ENCODE measurements around the gene NTRK3. TPM values are rescaled to one million over a fixed set of nuclear protein-coding genes. Genes with fewer than 3 reads are reported as not detected.

NTRK3 gene
- total RNA-seq, 3 donors from 2014 or later (not counting 1 experiment from before 2014, with no cell fraction given) = not detected

- Histone ChIP-seq H3K9me3 (ENCODE audit: control insufficient read depth, insufficient read depth, low read length) (no peaks in the 10 kb centered on the region), H3K4me3 (ENCODE audit: low read length) (no peak overlapping the region), H3K27ac (ENCODE audit: low read length) (no peak overlapping the region), H3K4me1 (ENCODE audit: control insufficient read depth, insufficient read depth, low read length) (no peaks in the 10 kb centered on the region), H3K36me3 (ENCODE audit: control insufficient read depth, insufficient read depth, low read length) (no peaks in the 10 kb centered on the region), H3K27me3 (ENCODE audit: control insufficient read depth, insufficient read depth, low read length) (no peaks in the 10 kb centered on the region)
- no peaks in the 10 kb centered on the region for H3K4me1 Mint-ChIP-seq
- H3K4me3 Mint-ChIP-seq = no peak overlapping the region
- no peaks in the 10 kb centered on the region for H3K36me3 Mint-ChIP-seq
- ATAC-seq (no peak), DNase-seq (no peak)
- WGBS (ENCODE audit: insufficient coverage) = 86% methylated on average over 5 of the region's 6 CpGs
- H3K27me3 Mint-ChIP-seq (ENCODE audit: low read depth in 2 of 2) = peaks cover 0 to 3% of the 10 kb centered on the region in 2 donors
- H3K9me3 Mint-ChIP-seq = peaks cover 0 to 2% of the 10 kb centered on the region in 2 donors
- TF ChIP-seq CTCF (IDR thresholded peaks at IDR 0.05) = no peak
- intact Hi-C loops (cut with micrococcal nuclease) = no loop called here
- no peak overlapping the region for H3K27ac Mint-ChIP-seq
Measured at GRCh38 chr15:88133795-88134194, 122.7 kb downstream of the NTRK3 start.

GRCh38 chr15:88132499-88132898 lies 124.0 kb downstream of the NTRK3 start:
- Histone ChIP-seq H3K27ac (ENCODE audit: low read length) (no peak overlapping the region), H3K4me1 (ENCODE audit: control insufficient read depth, insufficient read depth, low read length) (no peaks in the 10 kb centered on the region), H3K27me3 (ENCODE audit: control insufficient read depth, insufficient read depth, low read length) (no peaks in the 10 kb centered on the region), H3K36me3 (ENCODE audit: control insufficient read depth, insufficient read depth, low read length) (no peaks in the 10 kb centered on the region), H3K9me3 (ENCODE audit: control insufficient read depth, insufficient read depth, low read length) (no peaks in the 10 kb centered on the region), H3K4me3 (ENCODE audit: low read length) (no peak overlapping the region)
- TF ChIP-seq CTCF (IDR thresholded peaks at IDR 0.05) = no peak
- Mint-ChIP-seq H3K4me1 (no peaks in the 10 kb centered on the region), H3K36me3 (no peaks in the 10 kb centered on the region), H3K27ac (no peak overlapping the region), H3K27me3 (ENCODE audit: low read depth in 2 of 2) (peaks cover 0 to 2% of the 10 kb centered on the region in 2 donors), H3K9me3 (peaks cover 0 to 2% of the 10 kb centered on the region in 2 donors), H3K4me3 (no peak overlapping the region)
- DNase-seq (no peak), ATAC-seq (no peak)
- WGBS (ENCODE audit: insufficient coverage) = 72% methylated on average over 3 of the region's 4 CpGs
- intact Hi-C loops (cut with micrococcal nuclease) = no loop called here

GRCh38 chr15:88131937-88132336 lies 124.6 kb downstream of the NTRK3 start:
- Mint-ChIP-seq H3K27me3 (ENCODE audit: low read depth in 2 of 2) (peaks cover 0 to 2% of the 10 kb centered on the region in 2 donors), H3K4me3 (no peak overlapping the region), H3K9me3 (peaks cover 0 to 2% of the 10 kb centered on the region in 2 donors), H3K27ac (no peak overlapping the region), H3K4me1 (no peaks in the 10 kb centered on the region), H3K36me3 (no peaks in the 10 kb centered on the region)
- no peaks in the 10 kb centered on the region for H3K4me1 ChIP-seq (ENCODE audit: control insufficient read depth, insufficient read depth, low read length)
- H3K36me3 ChIP-seq (ENCODE audit: control insufficient read depth, insufficient read depth, low read length) = no peaks in the 10 kb centered on the region
- WGBS (ENCODE audit: insufficient coverage) = 72% methylated on average over 4 of the region's 4 CpGs
- intact Hi-C loops (cut with micrococcal nuclease) = no loop called here
- H3K27me3 ChIP-seq (ENCODE audit: control insufficient read depth, insufficient read depth, low read length) = no peaks in the 10 kb centered on the region
- no peak for DNase-seq
- no peak for TF ChIP-seq CTCF (IDR thresholded peaks at IDR 0.05)
- no peak overlapping the region for H3K4me3 ChIP-seq (ENCODE audit: low read length)
- H3K27ac ChIP-seq (ENCODE audit: low read length) = no peak overlapping the region
- no peaks in the 10 kb centered on the region for H3K9me3 ChIP-seq (ENCODE audit: control insufficient read depth, insufficient read depth, low read length)
- no peak for ATAC-seq

- intact Hi-C loops (cut with micrococcal nuclease) = no loop called here
- ATAC-seq = no peak
Measured at GRCh38 chr15:88127432-88127790, 129.1 kb downstream of the NTRK3 start.

More at GRCh38 chr15:88127432-88127790, 129.1 kb downstream of the NTRK3 start:
- no peak overlapping the region for H3K4me3 ChIP-seq (ENCODE audit: low read length)
- TF ChIP-seq CTCF (IDR thresholded peaks at IDR 0.05) = no peak
- Mint-ChIP-seq H3K4me1 (no peaks in the 10 kb centered on the region), H3K27me3 (ENCODE audit: low read depth in 2 of 2) (peaks cover 0 to 7% of the 10 kb centered on the region in 2 donors), H3K9me3 (no peaks in the 10 kb centered on the region), H3K36me3 (no peaks in the 10 kb centered on the region), H3K4me3 (no peak overlapping the region), H3K27ac (no peak overlapping the region)
- H3K27me3 ChIP-seq (ENCODE audit: control insufficient read depth, insufficient read depth, low read length) = no peaks in the 10 kb centered on the region
- no peaks in the 10 kb centered on the region for H3K4me1 ChIP-seq (ENCODE audit: control insufficient read depth, insufficient read depth, low read length)
- H3K27ac ChIP-seq (ENCODE audit: low read length) = no peak overlapping the region
- H3K36me3 ChIP-seq (ENCODE audit: control insufficient read depth, insufficient read depth, low read length) = no peaks in the 10 kb centered on the region
- H3K9me3 ChIP-seq (ENCODE audit: control insufficient read depth, insufficient read depth, low read length) = no peaks in the 10 kb centered on the region
- DNase-seq = no peak
